ENCODE data around the gene PLXNA2. TPM values are rescaled to one million over a fixed set of nuclear protein-coding genes. Genes with fewer than 3 reads are reported as not detected.

Gene PLXNA2
- total and polyA plus RNA-seq, 2 of the 13 experiments (the other 11 are each of a cell fraction or from before 2014, with no cell fraction given): 1.1 to 2.1 TPM

DNA sequence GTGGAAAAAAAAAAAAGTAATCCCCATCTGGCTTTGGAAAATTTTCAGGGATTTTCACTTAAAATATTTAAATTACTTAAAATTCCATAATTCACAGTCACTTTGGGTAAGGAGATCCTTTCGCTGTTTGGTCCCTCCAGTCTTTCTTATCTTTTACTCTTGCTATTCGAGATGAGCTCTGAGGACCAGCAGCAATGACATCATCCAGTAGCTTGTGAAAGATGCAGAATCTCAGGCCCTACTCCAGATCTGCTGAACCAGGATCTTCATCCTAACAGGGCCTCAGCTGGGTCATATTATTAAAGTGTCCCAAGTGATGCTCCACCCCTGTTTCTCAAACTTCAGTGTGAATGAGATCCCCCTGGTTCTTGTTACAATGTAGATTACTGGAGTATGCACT is 46.9 kb upstream of the PLXNA2 start:
- Histone ChIP-seq H3K4me3 (replicated peaks in 1 of 3; ENCODE audit: insufficient read depth in 1 of 3, low read depth in 2 of 3, low read length in 3 of 3) (no peak overlapping the region), H4K20me1 (ENCODE audit: insufficient read depth, low read length) (no peaks in the 10 kb centered on the region), H3K36me3 (replicated peaks in 1 of 2; ENCODE audit: control insufficient read depth in 1 of 2, insufficient read depth in 2 of 2, low read length in 2 of 2) (no peaks in the 10 kb centered on the region), H3K4me1 (ENCODE audit: insufficient read depth, low read length) (no peaks in the 10 kb centered on the region), H3K9me3 (ENCODE audit: low read length) (no peaks in the 10 kb centered on the region), H3K4me2 (ENCODE audit: low read depth, low read length) (no peak overlapping the region), H2AFZ (ENCODE audit: low read length) (no peak overlapping the region), H3K27ac (ENCODE audit: extremely low read length, insufficient read depth, low read length) (no peak overlapping the region), H3K79me2 (ENCODE audit: insufficient read depth, low read length) (no peaks in the 10 kb centered on the region), H3K9ac (ENCODE audit: insufficient read depth, low read depth, low read length) (no peak overlapping the region), H3K27me3 (ENCODE audit: control insufficient read depth in 1 of 2, insufficient read depth in 2 of 2, low read length in 2 of 2) (no peaks in the 10 kb centered on the region; a peak in 1 of 5 replicates)
- WGBS (ENCODE audit: low lambda C conversion rate): 21% methylated on average over 2 of the region's 2 CpGs
- TF ChIP-seq ATF7 (IDR thresholded peaks at IDR 0.05) (peak; percentile 59; the same call in 1 of the 2 replicates), ATF7 (CRISPR knock-in tag; IDR thresholded peaks at IDR 0.05) (no peak), ZNF121 (CRISPR knock-in tag; IDR thresholded peaks at IDR 0.05) (no peak)
- TF ChIP-seq, protein P1, sequence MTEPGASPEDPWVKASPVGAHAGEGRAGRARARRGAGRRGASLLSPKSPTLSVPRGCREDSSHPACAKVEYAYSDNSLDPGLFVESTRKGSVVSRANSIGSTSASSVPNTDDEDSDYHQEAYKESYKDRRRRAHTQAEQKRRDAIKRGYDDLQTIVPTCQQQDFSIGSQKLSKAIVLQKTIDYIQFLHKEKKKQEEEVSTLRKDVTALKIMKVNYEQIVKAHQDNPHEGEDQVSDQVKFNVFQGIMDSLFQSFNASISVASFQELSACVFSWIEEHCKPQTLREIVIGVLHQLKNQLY (CRISPR knock-in tag; IDR thresholded peaks at IDR 0.05): no peak
- POLR2A ChIA-PET: no interaction called here
- CTCF ChIA-PET (ENCODE audit: low intra/inter-chr PET ratio, low total read pairs): no interaction called here
- BruUV-seq (replicated peaks): no TSS peak
- intact Hi-C loops (cut with micrococcal nuclease; ENCODE audit: unreplicated experiment): no loop called here
- in situ Hi-C loops (cut with HindIII; ENCODE audit: extremely low pct_ligation_motif_present, low pct_unique_long_range_greater_than_20kb): no loop called here
- no peak for DNase-seq (ENCODE audit: low spot score)
- no peak for ATAC-seq
- FAIRE-seq: no peak

DNA sequence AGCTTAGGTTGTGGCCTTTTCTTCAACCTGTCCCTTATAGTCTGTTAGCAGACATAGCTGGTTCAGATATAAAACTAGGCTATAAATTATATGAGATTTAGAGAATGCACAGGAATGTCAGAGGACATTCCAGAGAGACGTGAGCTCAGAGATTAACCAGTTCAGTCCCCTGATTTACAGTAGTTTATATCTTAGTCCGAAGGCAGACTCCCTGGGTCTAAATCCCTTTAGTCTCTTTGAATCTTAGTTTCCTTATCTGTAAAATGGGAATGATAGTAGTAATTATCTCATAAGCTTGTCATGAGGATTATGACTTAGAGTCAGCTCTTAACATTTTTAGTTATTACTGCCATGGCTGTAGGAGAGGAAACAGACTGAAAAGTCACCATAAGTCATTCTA is 45.5 kb upstream of the PLXNA2 start:
- no TSS peak for BruUV-seq (replicated peaks)
- CTCF ChIA-PET (ENCODE audit: low intra/inter-chr PET ratio, low total read pairs): no interaction called here
- in situ Hi-C loops (cut with HindIII; ENCODE audit: extremely low pct_ligation_motif_present, low pct_unique_long_range_greater_than_20kb): no loop called here
- TF ChIP-seq THYN1 (CRISPR knock-in tag; IDR thresholded peaks at IDR 0.05; ENCODE audit: borderline replicate concordance, low read depth): no peak
- TF ChIP-seq ZNF274 (CRISPR knock-in tag; IDR thresholded peaks at IDR 0.05): no peak
- no peak for TF ChIP-seq ZNF615 (CRISPR knock-in tag; IDR thresholded peaks at IDR 0.05; ENCODE audit: borderline replicate concordance)
- TF ChIP-seq, protein P2, sequence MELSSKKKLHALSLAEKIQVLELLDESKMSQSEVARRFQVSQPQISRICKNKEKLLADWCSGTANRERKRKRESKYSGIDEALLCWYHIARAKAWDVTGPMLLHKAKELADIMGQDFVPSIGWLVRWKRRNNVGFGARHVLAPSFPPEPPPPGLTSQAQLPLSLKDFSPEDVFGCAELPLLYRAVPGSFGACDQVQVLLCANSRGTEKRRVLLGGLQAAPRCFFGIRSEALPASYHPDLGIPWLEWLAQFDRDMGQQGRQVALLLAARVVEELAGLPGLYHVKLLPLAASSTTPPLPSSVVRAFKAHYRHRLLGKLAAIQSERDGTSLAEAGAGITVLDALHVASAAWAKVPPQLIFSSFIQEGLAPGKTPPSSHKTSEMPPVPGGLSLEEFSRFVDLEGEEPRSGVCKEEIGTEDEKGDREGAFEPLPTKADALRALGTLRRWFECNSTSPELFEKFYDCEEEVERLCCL (CRISPR knock-in tag; IDR thresholded peaks at IDR 0.05; ENCODE audit: borderline replicate concordance): no peak
- no peak for TF ChIP-seq ZNF331 (CRISPR knock-in tag; IDR thresholded peaks at IDR 0.05)
- no peak for TF ChIP-seq XBP1 (CRISPR knock-in tag; IDR thresholded peaks at IDR 0.05)
- no peak for TF ChIP-seq RFX3 (CRISPR knock-in tag; IDR thresholded peaks at IDR 0.05)
- no peak for TF ChIP-seq ZNF343 (CRISPR knock-in tag; IDR thresholded peaks at IDR 0.05)
- TF ChIP-seq CREM (IDR thresholded peaks at IDR 0.05): no peak
- TF ChIP-seq CREM (CRISPR knock-in tag; IDR thresholded peaks at IDR 0.05): no peak

More for the DNA sequence above, 45.5 kb upstream of the PLXNA2 start:
- Histone ChIP-seq H3K4me2 (ENCODE audit: low read depth, low read length) (no peak overlapping the region), H3K27me3 (ENCODE audit: control insufficient read depth in 1 of 2, insufficient read depth in 2 of 2, low read length in 2 of 2) (no peaks in the 10 kb centered on the region; a peak in 1 of 5 replicates), H3K9me3 (ENCODE audit: low read length) (no peaks in the 10 kb centered on the region), H3K4me3 (replicated peaks in 1 of 3; ENCODE audit: insufficient read depth in 1 of 3, low read depth in 2 of 3, low read length in 3 of 3) (no peak overlapping the region), H3K79me2 (ENCODE audit: insufficient read depth, low read length) (no peaks in the 10 kb centered on the region), H2AFZ (ENCODE audit: low read length) (no peak overlapping the region), H3K36me3 (replicated peaks in 1 of 2; ENCODE audit: control insufficient read depth in 1 of 2, insufficient read depth in 2 of 2, low read length in 2 of 2) (no peaks in the 10 kb centered on the region), H3K27ac (ENCODE audit: extremely low read length, insufficient read depth, low read length) (no peak overlapping the region), H3K9ac (ENCODE audit: insufficient read depth, low read depth, low read length) (no peak overlapping the region), H4K20me1 (ENCODE audit: insufficient read depth, low read length) (no peaks in the 10 kb centered on the region), H3K4me1 (ENCODE audit: insufficient read depth, low read length) (no peaks in the 10 kb centered on the region)
- POLR2A ChIA-PET: no interaction called here
- intact Hi-C loops (cut with micrococcal nuclease; ENCODE audit: unreplicated experiment): no loop called here
- no peak for ATAC-seq
- WGBS (ENCODE audit: low lambda C conversion rate): 0% methylated on average over 2 of the region's 2 CpGs
- DNase-seq (ENCODE audit: low spot score): no peak
- FAIRE-seq: no peak

Data from HepG2 (cell line).